GM18502 (cell line): ENCODE results near the gene C17orf58.
"Not testable (repeated sequence)": the region's sequence is repeated elsewhere in the genome, so short reads cannot be mapped to it uniquely, and the experiment has no call there.

Experiments used
- ATAC-seq: cut with Tn5 transposase; IDR thresholded peaks from one replicate; pipeline ENCODE4 v1.9.1; 2021; ENCODE audit warnings: mild to moderate bottlenecking; ENCODE audit not compliant: unreplicated experiment, poor library complexity

C17orf58 gene

GRCh38 chr17:67963145-67963572, 33.1 kb downstream of the C17orf58 start:
- peak; percentile 58 for ATAC-seq

- not testable (repeated sequence) for ATAC-seq
These were observed 34.1 kb downstream of the C17orf58 start for GRCh38 chr17:67962156-67962555.

GRCh38 chr17:67960276-67960675, 36.0 kb downstream of the C17orf58 start:
- ATAC-seq, result not testable (repeated sequence)

- ATAC-seq, result no peak
These were observed 36.8 kb downstream of the C17orf58 start for GRCh38 chr17:67959510-67959909.

GRCh38 chr17:67950945-67951344, 45.3 kb downstream of the C17orf58 start:
- no peak for ATAC-seq

GRCh38 chr17:67947325-67947813, 48.9 kb downstream of the C17orf58 start:
- ATAC-seq, result no peak

GRCh38 chr17:67946513-67946912, 49.8 kb downstream of the C17orf58 start:
- ATAC-seq, result no peak

GRCh38 chr17:67944035-67944434, 52.2 kb downstream of the C17orf58 start:
- no peak for ATAC-seq

GRCh38 chr17:67942810-67943209, 53.5 kb downstream of the C17orf58 start:
- no peak for ATAC-seq
